GM18870 (cell line): Measurements from ENCODE around the gene PLP2.
"Not testable (repeated sequence)": the region's sequence is repeated elsewhere in the genome, so short reads cannot be mapped to it uniquely, and the experiment has no call there.

ENCODE experiments used
- ATAC-seq: cut with Tn5 transposase; IDR thresholded peaks from one replicate; pipeline ENCODE4 v1.9.1; 2021; ENCODE audit warnings: moderate library complexity; ENCODE audit not compliant: unreplicated experiment

Gene PLP2

GRCh38 chrX:49163555-49164419 is 7.9 kb upstream of the PLP2 start:
- no peak for ATAC-seq

- ATAC-seq = no peak
These were observed 6.9 kb upstream of the PLP2 start for GRCh38 chrX:49164589-49165360.

GRCh38 chrX:49165901-49166881 is 5.5 kb upstream of the PLP2 start:
- ATAC-seq = no peak

- ATAC-seq = no peak
These were observed 4.6 kb upstream of the PLP2 start for GRCh38 chrX:49166914-49167739.

- ATAC-seq = no peak
These were observed 4.0 kb upstream of the PLP2 start for GRCh38 chrX:49167740-49168108.

GRCh38 chrX:49172280-49172780 is 632 bp downstream of the PLP2 start:
- ATAC-seq = peak; percentile 52

- ATAC-seq = not testable (repeated sequence)
These were observed 1.8 kb downstream of the PLP2 start for GRCh38 chrX:49173544-49173943.

GRCh38 chrX:49174723-49175122 is 3.0 kb downstream of the PLP2 start:
- ATAC-seq = no peak

GRCh38 chrX:49175435-49176274 is 4.0 kb downstream of the PLP2 start:
- no peak for ATAC-seq

- ATAC-seq = no peak
These were observed 5.0 kb downstream of the PLP2 start for GRCh38 chrX:49176421-49177326.

- ATAC-seq = no peak
These were observed 5.7 kb downstream of the PLP2 start for GRCh38 chrX:49177338-49177833.

- ATAC-seq = no peak
These were observed 6.3 kb downstream of the PLP2 start for GRCh38 chrX:49177873-49178480.

- ATAC-seq = no peak
These were observed 6.8 kb downstream of the PLP2 start for GRCh38 chrX:49178537-49178936.

- ATAC-seq = no peak
These were observed 7.7 kb downstream of the PLP2 start for GRCh38 chrX:49179358-49179757.

GRCh38 chrX:49183701-49184281 is 12.1 kb downstream of the PLP2 start:
- ATAC-seq = no peak

GRCh38 chrX:49184294-49185281 is 12.9 kb downstream of the PLP2 start:
- no peak for ATAC-seq
